Neural progenitor cell (in vitro differentiated cells): Measurements from ENCODE around the gene TMEM183A. TPM values are rescaled to one million over a fixed set of nuclear protein-coding genes. Genes with fewer than 3 reads are reported as not detected.
"Not testable (repeated sequence)": the region's sequence is repeated elsewhere in the genome, so short reads cannot be mapped to it uniquely, and the experiment has no call there.

Experiments
- DNase-seq: peaks from one replicate; pipeline ENCODE4 v3.0.0-alpha.2; 2016; ENCODE audit warnings: low spot score
- H2AFZ ChIP-seq: fragments of 200-600 bp; sonication (generic); replicated peaks from 2 replicates; pipeline ENCODE4 v1.6.1; 2016; ENCODE audit warnings: antibody characterized with exemption
- H3F3A ChIP-seq: fragments of 200-600 bp; sonication (generic); 2 replicates; pipeline ENCODE4 v1.6.1; 2016; ENCODE audit warnings: antibody characterized with exemption, low read depth
- H3K27ac ChIP-seq: fragments of 200-600 bp; sonication (generic); 2 replicates; pipeline ENCODE4 v1.5.1; 2016; ENCODE audit warnings: mild to moderate bottlenecking
- H3K27me3 ChIP-seq: fragments of 200-600 bp; sonication (generic); 2 replicates; pipeline ENCODE4 v1.6.1; 2016; ENCODE audit warnings: mild to moderate bottlenecking, moderate library complexity
- H3K36me3 ChIP-seq: fragments of 200-600 bp; sonication (generic); 2 replicates; pipeline ENCODE4 v1.5.1; 2016
- H3K4me1 ChIP-seq: fragments of 200-600 bp; sonication (generic); 2 replicates; pipeline ENCODE4 v1.6.1; 2016; ENCODE audit warnings: mixed run types
- H3K4me2 ChIP-seq: fragments of 200-600 bp; sonication (generic); 2 replicates; pipeline ENCODE4 v1.6.1; 2016
- H3K4me3 ChIP-seq: fragments of 200-600 bp; sonication (generic); 2 replicates; pipeline ENCODE4 v1.5.1; 2016
- H3K79me2 ChIP-seq: fragments of 200-600 bp; sonication (generic); 2 replicates; pipeline ENCODE4 v1.6.1; 2016; ENCODE audit warnings: low read depth
- H3K9ac ChIP-seq: fragments of 200-600 bp; sonication (generic); 2 replicates; pipeline ENCODE4 v1.6.1; 2016
- H3K9me3 ChIP-seq: fragments of 200-600 bp; sonication (generic); 2 replicates; pipeline ENCODE4 v1.5.1; 2016; ENCODE audit warnings: low read depth
- H4K20me1 ChIP-seq: fragments of 200-600 bp; sonication (generic); 2 replicates; pipeline ENCODE4 v1.6.1; 2016; ENCODE audit warnings: low read depth
- H3K27ac Mint-ChIP-seq: 3 replicates; pipeline ENCODE4 v1.8.0; 2021; ENCODE audit warnings: mixed read lengths
- H3K27me3 Mint-ChIP-seq: 2 replicates; pipeline ENCODE4 v1.8.0; 2022; ENCODE audit warnings: low read depth, mild to moderate bottlenecking, inconsistent platforms, moderate library complexity, mixed read lengths; ENCODE audit not compliant: insufficient read depth
- H3K36me3 Mint-ChIP-seq: 3 replicates; pipeline ENCODE4 v1.8.0; 2021; ENCODE audit warnings: mixed read lengths
- H3K4me1 Mint-ChIP-seq: 3 replicates; pipeline ENCODE4 v1.8.0; 2021; ENCODE audit warnings: mixed read lengths
- H3K4me3 Mint-ChIP-seq: 3 replicates; pipeline ENCODE4 v1.8.0; 2021; ENCODE audit warnings: mild to moderate bottlenecking, moderate library complexity, mixed read lengths
- H3K9me3 Mint-ChIP-seq: 3 replicates; pipeline ENCODE4 v1.8.0; 2020; ENCODE audit warnings: mixed read lengths
- EZH2 ChIP-seq: fragments of 200-600 bp; sonication (generic); IDR thresholded peaks from 2 replicates; pipeline ENCODE4 v1.6.1; 2017; ENCODE audit warnings: antibody characterized with exemption, mild to moderate bottlenecking, moderate library complexity
- EZH2phosphoT487 ChIP-seq: fragments of 200-600 bp; sonication (generic); IDR thresholded peaks from 2 replicates; pipeline ENCODE4 v1.6.1; 2017; ENCODE audit warnings: antibody characterized with exemption
- total RNA-seq: library from RNA; depleted of rRNA; stranded (reverse); fragments of >200 nt; gene quantifications from 2 replicates; pipeline ENCODE4 v1.2.3, GENCODE V29; 2015; ENCODE audit warnings: low replicate concordance
- TF ChIP-seq, protein P1 (sequence below): fragments of 200-600 bp; sonication (generic); IDR thresholded peaks from 2 replicates; pipeline ENCODE4 v1.5.1; 2017; ENCODE audit warnings: antibody characterized with exemption, mild to moderate bottlenecking

The TMEM183A gene
- total RNA-seq, 1 donor from 2014 or later = 92.4 TPM

DNA sequence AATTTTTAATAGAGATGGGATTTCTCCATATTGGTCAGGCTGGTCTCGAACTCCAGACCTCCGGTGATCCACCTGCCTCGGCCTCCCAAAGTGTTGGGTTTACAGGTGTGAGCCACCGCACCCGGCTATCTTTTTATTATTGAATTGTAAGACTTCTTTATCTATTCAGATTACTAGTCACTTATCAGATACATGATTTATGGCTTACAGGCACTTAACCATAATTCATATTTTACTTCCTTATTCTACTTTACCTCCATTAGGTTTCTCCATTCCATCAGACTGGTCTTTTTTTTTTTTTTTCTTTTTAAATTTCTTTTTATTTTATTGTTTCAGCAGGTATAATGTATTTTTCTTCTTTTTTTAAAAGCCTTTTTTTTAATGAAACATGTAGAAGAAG is 4.4 kb downstream of the TMEM183A start:
- Mint-ChIP-seq H3K4me1 (peaks cover 14% of the 10 kb centered on the region), H3K36me3 (peaks cover 39% of the 10 kb centered on the region), H3K9me3 (no peaks in the 10 kb centered on the region), H3K27me3 (peaks cover 2% of the 10 kb centered on the region), H3K27ac (no peak overlapping the region), H3K4me3 (no peak overlapping the region)
- no peaks in the 10 kb centered on the region for H3K9me3 ChIP-seq
- peaks cover 9% of the 10 kb centered on the region for H3K4me1 ChIP-seq
- peaks cover 17% of the 10 kb centered on the region for H3K36me3 ChIP-seq
- no peak for DNase-seq
- H3K4me3 ChIP-seq = no peak overlapping the region
- peaks cover 69% of the 10 kb centered on the region for H3K79me2 ChIP-seq
- no peak overlapping the region for H2AFZ ChIP-seq
- peaks cover 7% of the 10 kb centered on the region for H3F3A ChIP-seq
- TF ChIP-seq EZH2phosphoT487 (no peak), EZH2 (no peak)
- TF ChIP-seq, protein P1, sequence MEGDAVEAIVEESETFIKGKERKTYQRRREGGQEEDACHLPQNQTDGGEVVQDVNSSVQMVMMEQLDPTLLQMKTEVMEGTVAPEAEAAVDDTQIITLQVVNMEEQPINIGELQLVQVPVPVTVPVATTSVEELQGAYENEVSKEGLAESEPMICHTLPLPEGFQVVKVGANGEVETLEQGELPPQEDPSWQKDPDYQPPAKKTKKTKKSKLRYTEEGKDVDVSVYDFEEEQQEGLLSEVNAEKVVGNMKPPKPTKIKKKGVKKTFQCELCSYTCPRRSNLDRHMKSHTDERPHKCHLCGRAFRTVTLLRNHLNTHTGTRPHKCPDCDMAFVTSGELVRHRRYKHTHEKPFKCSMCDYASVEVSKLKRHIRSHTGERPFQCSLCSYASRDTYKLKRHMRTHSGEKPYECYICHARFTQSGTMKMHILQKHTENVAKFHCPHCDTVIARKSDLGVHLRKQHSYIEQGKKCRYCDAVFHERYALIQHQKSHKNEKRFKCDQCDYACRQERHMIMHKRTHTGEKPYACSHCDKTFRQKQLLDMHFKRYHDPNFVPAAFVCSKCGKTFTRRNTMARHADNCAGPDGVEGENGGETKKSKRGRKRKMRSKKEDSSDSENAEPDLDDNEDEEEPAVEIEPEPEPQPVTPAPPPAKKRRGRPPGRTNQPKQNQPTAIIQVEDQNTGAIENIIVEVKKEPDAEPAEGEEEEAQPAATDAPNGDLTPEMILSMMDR = no peak
- no peaks in the 10 kb centered on the region for H3K27me3 ChIP-seq
- H4K20me1 ChIP-seq = peaks cover 13% of the 10 kb centered on the region
- no peak overlapping the region for H3K9ac ChIP-seq
- no peak overlapping the region for H3K27ac ChIP-seq
- no peak overlapping the region for H3K4me2 ChIP-seq

DNA sequence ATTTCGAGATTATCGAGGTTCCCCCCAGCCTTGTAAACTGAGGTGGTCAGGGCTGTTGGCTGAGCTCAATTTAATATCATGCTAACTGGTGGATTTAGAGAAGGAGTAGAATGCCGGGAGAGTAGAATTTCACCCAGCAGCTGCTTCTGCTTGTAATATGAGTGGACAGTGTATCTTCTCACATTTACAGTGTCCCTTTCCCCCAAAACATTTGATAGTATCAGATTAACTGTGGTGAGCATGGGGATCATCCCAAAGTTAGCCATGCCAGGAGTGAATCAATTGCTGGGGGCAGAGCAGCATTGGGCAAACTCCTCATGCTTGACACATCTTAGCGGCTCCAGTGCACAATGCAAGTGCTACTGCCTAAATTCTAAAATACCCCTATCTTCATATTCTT is 9.9 kb downstream of the TMEM183A start:
- Histone ChIP-seq H3K36me3 (peaks cover 22% of the 10 kb centered on the region), H3K4me1 (no peaks in the 10 kb centered on the region), H4K20me1 (peaks cover 4% of the 10 kb centered on the region), H3K27me3 (no peaks in the 10 kb centered on the region), H3K9ac (no peak overlapping the region), H2AFZ (no peak overlapping the region), H3K27ac (no peak overlapping the region), H3F3A (peaks cover 5% of the 10 kb centered on the region), H3K4me3 (no peak overlapping the region), H3K4me2 (no peak overlapping the region), H3K79me2 (peaks cover 22% of the 10 kb centered on the region), H3K9me3 (no peaks in the 10 kb centered on the region)
- Mint-ChIP-seq H3K27ac (no peak overlapping the region), H3K36me3 (peaks cover 44% of the 10 kb centered on the region), H3K27me3 (peaks cover 4% of the 10 kb centered on the region), H3K4me3 (no peak overlapping the region), H3K4me1 (no peaks in the 10 kb centered on the region), H3K9me3 (no peaks in the 10 kb centered on the region)
- DNase-seq = no peak
- TF ChIP-seq, protein P1 = no peak
- TF ChIP-seq EZH2phosphoT487 (no peak), EZH2 (no peak)

DNA sequence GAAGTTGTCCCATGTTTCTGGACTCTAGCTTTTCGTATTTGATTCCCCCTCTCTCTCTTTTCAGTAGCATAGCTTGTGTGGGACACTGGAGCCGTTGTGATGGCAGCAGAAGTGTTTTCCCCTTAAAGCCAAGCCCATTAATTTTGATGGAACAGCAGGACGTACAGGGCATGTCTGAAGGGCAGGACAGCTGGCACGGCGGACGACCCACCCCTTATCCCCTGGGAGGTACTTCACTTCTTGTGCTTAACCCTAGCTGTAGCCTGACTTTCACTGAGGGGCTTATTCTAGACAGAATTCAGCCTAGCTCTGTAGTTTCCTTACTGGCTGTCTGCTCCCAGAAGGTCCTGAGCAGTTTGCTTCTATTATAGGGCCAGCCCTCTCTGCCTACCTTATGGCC is 10.5 kb downstream of the TMEM183A start:
- TF ChIP-seq EZH2phosphoT487 (no peak), EZH2 (no peak)
- TF ChIP-seq, protein P1 = no peak
- H2AFZ ChIP-seq = no peak overlapping the region

DNA sequence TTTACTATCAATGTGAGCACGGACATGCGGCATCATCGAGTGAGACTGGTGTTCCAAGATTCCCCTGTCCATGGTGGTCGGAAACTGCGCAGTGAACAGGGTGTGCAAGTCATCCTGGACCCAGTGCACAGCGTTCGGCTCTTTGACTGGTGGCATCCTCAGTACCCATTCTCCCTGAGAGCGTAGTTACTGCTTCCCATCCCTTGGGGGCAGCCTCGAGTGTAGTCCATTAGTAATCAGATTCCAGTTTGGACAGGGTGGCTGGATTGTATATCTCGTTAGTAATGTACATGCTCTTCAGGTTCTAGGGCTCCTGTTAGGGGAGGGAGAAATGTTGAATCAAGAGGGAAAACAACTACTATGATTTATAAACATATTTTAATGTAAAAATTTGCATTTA is 15.7 kb downstream of the TMEM183A start:
- not testable (repeated sequence) for H3K27me3 Mint-ChIP-seq, H4K20me1 ChIP-seq, H3K4me1 ChIP-seq, H3K9ac ChIP-seq, H3K79me2 ChIP-seq, H3K4me3 ChIP-seq, H3K27ac ChIP-seq, H3K9me3 Mint-ChIP-seq, H2AFZ ChIP-seq, H3K9me3 ChIP-seq, H3K4me2 ChIP-seq, DNase-seq, H3K4me3 Mint-ChIP-seq, H3K27ac Mint-ChIP-seq
- H3K36me3 Mint-ChIP-seq = peaks cover 32% of the 10 kb centered on the region
- Histone ChIP-seq H3K36me3 (peaks cover 27% of the 10 kb centered on the region), H3K27me3 (peaks cover 21% of the 10 kb centered on the region), H3F3A (peaks cover 30% of the 10 kb centered on the region)
- H3K4me1 Mint-ChIP-seq = peaks cover 10% of the 10 kb centered on the region

More for the DNA sequence above, 10.5 kb downstream of the TMEM183A start:
- no peak for DNase-seq
- Mint-ChIP-seq H3K4me3 (no peak overlapping the region), H3K36me3 (peaks cover 44% of the 10 kb centered on the region), H3K27ac (no peak overlapping the region), H3K27me3 (peaks cover 4% of the 10 kb centered on the region), H3K4me1 (no peaks in the 10 kb centered on the region), H3K9me3 (no peaks in the 10 kb centered on the region)
- peaks cover 5% of the 10 kb centered on the region for H3F3A ChIP-seq
- H4K20me1 ChIP-seq = peaks cover 4% of the 10 kb centered on the region
- peaks cover 19% of the 10 kb centered on the region for H3K79me2 ChIP-seq
- no peak overlapping the region for H3K4me3 ChIP-seq
- no peak overlapping the region for H3K27ac ChIP-seq
- H3K9me3 ChIP-seq = no peaks in the 10 kb centered on the region
- no peak overlapping the region for H3K4me2 ChIP-seq
- H3K27me3 ChIP-seq = no peaks in the 10 kb centered on the region
- no peaks in the 10 kb centered on the region for H3K4me1 ChIP-seq
- H3K36me3 ChIP-seq = peaks cover 22% of the 10 kb centered on the region
- no peak overlapping the region for H3K9ac ChIP-seq
